Uterus (tissue), 2 donors: ENCODE data around the gene ZNF783.
"Not testable (repeated sequence)": the region's sequence is repeated elsewhere in the genome, so short reads cannot be mapped to it uniquely, and the experiment has no call there.

Source experiments
- CTCF ChIP-seq, 4 experiments: fragments of 200-600 bp in 2 of 4; fragments of 450-650 bp in 2 of 4; sonication (generic) in 2 of 4; IDR thresholded peaks; one replicate each; pipeline ENCODE4 v1.5.1; 2016 to 2019; ENCODE audit warnings: antibody characterized with exemption in 4 of 4, mild to moderate bottlenecking in 2 of 4, moderate library complexity in 1 of 4
- POLR2A ChIP-seq, 2 donors: fragments of 450-650 bp; IDR thresholded peaks; one replicate each; pipeline ENCODE4 v1.6.1; 2016; ENCODE audit warnings: antibody characterized with exemption in 2 of 2, mild to moderate bottlenecking in 1 of 2, moderate library complexity in 1 of 2

GRCh38 chr7:149233655-149234204 is 28.3 kb upstream of the ZNF783 start:
- TF ChIP-seq CTCF, POLR2A (IDR thresholded peaks at IDR 0.05): not testable (repeated sequence)
